Gastrocnemius medialis (tissue), 4 donors: ENCODE data around the gene PACS2. TPM values are rescaled to one million over a fixed set of nuclear protein-coding genes. Genes with fewer than 3 reads are reported as not detected.

Source experiments
- ATAC-seq, 2 donors: fragments of 150-250 bp; one replicate each; pipeline ENCODE4 v1.9.1; 2016
- DNase-seq, 2 donors: peaks; one replicate each; pipeline ENCODE4 v3.0.0-alpha.2; 2019
- H3K27ac ChIP-seq, 4 donors: fragments of 200-600 bp; sonication (generic); 1 replicate in 1 of 4; 2 replicates in 3 of 4; pipeline ENCODE4 v1.5.1; 2016 to 2018; ENCODE audit warnings: mild to moderate bottlenecking in 2 of 4, moderate library complexity in 1 of 4
- H3K27me3 ChIP-seq, 3 donors: fragments of 200-600 bp; sonication (generic) in 2 of 3; 1 replicate in 1 of 3; 2 replicates in 2 of 3; pipeline versions ENCODE4 v1.5.1 to v1.6.0; 2016 to 2019; ENCODE audit warnings: mild to moderate bottlenecking in 1 of 3, moderate library complexity in 1 of 3
- H3K36me3 ChIP-seq, 2 donors: fragments of 200-600 bp; sonication (generic) in 1 of 2; one replicate each; pipeline ENCODE4 v1.5.1; 2017 to 2018
- H3K4me1 ChIP-seq, 2 donors: fragments of 200-600 bp; sonication (generic) in 1 of 2; one replicate each; pipeline ENCODE4 v1.5.1; 2016 to 2017; ENCODE audit warnings: mild to moderate bottlenecking in 2 of 2
- H3K4me3 ChIP-seq, 4 donors: fragments of 200-600 bp; sonication (generic) in 3 of 4; 1 replicate in 1 of 4; 2 replicates in 3 of 4; pipeline ENCODE4 v1.5.1; 2016 to 2019; ENCODE audit warnings: mild to moderate bottlenecking in 2 of 4
- H3K9me3 ChIP-seq, 3 donors: fragments of 200-600 bp; sonication (generic) in 2 of 3; 1 replicate in 1 of 3; 2 replicates in 2 of 3; pipeline ENCODE4 v1.5.1; 2016 to 2019
- CTCF ChIP-seq, 5 experiments: fragments of 450-650 bp in 3 of 5; fragments of 200-600 bp in 2 of 5; sonication (generic) in 2 of 5; IDR thresholded peaks in 4 of 5; conservative IDR thresholded peaks in 1 of 5; 1 replicate in 4 of 5; 2 replicates in 1 of 5; pipeline ENCODE4 v1.5.1; 2016 to 2019; ENCODE audit warnings: antibody characterized with exemption in 5 of 5, mild to moderate bottlenecking in 3 of 5, moderate library complexity in 3 of 5
- POLR2A ChIP-seq, 2 donors: fragments of 450-650 bp; IDR thresholded peaks; one replicate each; pipeline ENCODE4 v1.6.1; 2017; ENCODE audit warnings: antibody characterized with exemption in 2 of 2, mild to moderate bottlenecking in 2 of 2, moderate library complexity in 2 of 2
- in situ Hi-C, 4 donors: fragments of 200-750 bp; cut with MboI; loops; one replicate each; pipeline versions ENCODE4 v1.15.0 to v1.8.0; 2017; ENCODE audit warnings: low sequenced_read_pairs in 4 of 4
- intact Hi-C: fragments of 100-400 bp; cut with DNase I; formaldehyde crosslinking; loops from one replicate; pipeline ENCODE4 v1.15.1; 2023; ENCODE audit warnings: low total_unique reads
- total RNA-seq, 4 donors: library from RNA; depleted of rRNA; stranded (reverse); fragments of >200 nt; gene quantifications; one replicate each; pipeline versions ENCODE4 v1.1.0 to v1.2.3, GENCODE V29; 2016

Gene PACS2
- 100 to 1,000 TPM in 1 of 4 donors, 10 to 100 TPM in 3; 81.0 to 115 (median 93.1) TPM for total RNA-seq

DNA sequence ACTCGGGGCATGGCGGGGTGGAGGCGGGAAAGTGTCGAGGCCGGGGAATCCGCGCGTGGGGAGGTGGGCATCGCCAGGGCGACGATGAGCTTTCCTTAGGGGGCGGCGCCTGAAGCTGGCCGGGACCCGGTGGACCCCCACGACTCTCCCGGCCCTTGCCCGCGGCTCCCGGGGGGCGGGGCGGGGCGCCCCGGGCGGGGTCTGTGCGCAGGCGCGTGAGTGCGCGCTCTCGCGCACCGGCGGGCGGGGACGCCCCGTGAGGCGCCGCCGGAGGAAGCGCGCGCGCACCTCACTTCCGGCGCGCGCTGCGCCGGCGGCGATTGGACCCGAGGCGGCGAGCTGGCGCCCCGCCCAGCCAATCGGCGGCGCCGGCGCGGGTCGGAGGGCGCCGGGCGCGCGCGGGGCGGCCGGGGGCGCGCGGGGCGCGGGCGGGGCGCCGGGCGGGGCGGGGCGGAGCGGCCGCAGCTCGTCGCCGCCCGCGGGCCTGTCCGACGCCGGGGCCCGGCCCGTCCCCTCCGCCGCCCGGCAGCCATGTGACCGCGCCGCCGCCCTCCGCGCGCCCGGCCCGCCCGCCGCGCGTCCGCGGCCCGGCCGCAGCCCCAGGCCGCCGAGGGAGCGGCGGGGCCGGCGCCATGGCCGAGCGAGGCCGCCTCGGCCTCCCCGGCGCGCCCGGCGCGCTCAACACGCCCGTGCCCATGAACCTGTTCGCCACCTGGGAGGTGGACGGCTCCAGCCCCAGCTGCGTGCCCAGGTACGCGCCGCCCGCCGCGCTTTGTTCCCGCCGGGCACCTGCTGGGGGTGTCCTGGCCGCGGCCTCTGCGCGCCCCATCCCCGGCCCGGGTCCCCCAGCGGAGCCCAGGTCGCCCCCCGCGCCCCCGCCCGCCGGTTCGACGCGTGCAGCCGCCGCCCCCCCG, at the start of gene PACS2:
TSS of gene PACS2 (plus strand) at position 462 of the 914 bp plus-strand sequence. CDS start at position 633, 171 bp downstream.
- DNase-seq = peak; percentile 46 to 65
- in situ Hi-C loops = no loop called here
- Histone ChIP-seq H3K27ac (peak within 1 kb of the TSS; percentile 83 to 97 (median 90)), H3K36me3 (no peaks in the 10 kb centered on the region), H3K9me3 (no peaks in the 10 kb centered on the region), H3K4me1 (peaks cover 34 to 35% of the 10 kb centered on the region in 2 donors), H3K4me3 (peak within 1 kb of the TSS; percentile 68 to 81 (median 75)), H3K27me3 (no peaks in the 10 kb centered on the region)
- ATAC-seq = peak; percentile 80
- TF ChIP-seq CTCF (IDR thresholded peaks at IDR 0.05 in 4 of 5, conservative IDR thresholded peaks at IDR 0.05 in 1 of 5) = no peak
- peak; percentile 46 to 57 for TF ChIP-seq POLR2A (IDR thresholded peaks at IDR 0.05)
- intact Hi-C loops = loop anchor here (1.0 kb wide), 1 partner anchor 13 kb away; the partner anchor contains the start of gene BRF1

DNA sequence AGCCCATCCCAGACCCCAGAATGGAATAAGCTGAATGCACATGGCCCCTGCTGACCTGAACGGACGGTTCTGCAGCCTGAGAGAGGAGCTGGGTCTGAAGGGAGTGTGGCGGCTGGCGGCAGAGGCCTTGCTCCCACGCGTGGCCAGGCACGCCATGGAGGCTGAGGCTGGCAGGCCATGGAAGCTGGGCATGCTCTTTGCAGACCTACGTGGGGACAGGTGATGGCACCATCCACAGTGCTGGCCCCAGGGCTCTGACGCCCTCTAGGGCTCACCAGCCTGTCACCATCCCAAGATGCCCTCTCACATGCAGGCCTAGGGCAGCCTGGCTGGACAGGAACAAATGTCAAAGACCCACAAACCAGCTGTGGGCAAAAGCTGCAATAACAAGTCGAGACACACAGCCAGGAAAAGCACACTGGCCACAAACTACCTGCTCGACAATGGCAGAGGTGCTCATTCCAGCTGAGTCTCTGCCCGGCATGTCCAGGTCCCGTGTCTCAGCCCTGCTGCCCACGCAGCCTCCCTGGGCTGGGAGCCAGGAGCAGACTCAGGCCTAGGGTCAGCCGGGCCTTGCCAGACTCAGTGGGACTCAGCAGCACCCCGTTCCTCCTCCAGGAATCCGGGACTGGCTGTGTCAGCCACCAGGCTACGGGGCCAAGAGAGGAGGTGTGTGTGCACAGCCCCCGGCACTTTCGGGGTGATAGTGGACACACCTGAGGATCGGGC, 46.6 kb upstream of the PACS2 start:
- ATAC-seq (peak; percentile 50 to 53), DNase-seq (peak in 1 of 2 donors; percentile 40)
- Histone ChIP-seq H3K27ac (peak overlapping the region in 1 of 4 donors; percentile 31), H3K4me1 (peaks cover 3 to 4% of the 10 kb centered on the region in 2 donors), H3K36me3 (no peaks in the 10 kb centered on the region), H3K4me3 (no peak overlapping the region), H3K27me3 (no peaks in the 10 kb centered on the region), H3K9me3 (no peaks in the 10 kb centered on the region)
- intact Hi-C loops (no loop called here), in situ Hi-C loops (no loop called here)
- peak in 2 of 5 experiments; percentile 10 to 37 for TF ChIP-seq CTCF (IDR thresholded peaks at IDR 0.05 in 4 of 5, conservative IDR thresholded peaks at IDR 0.05 in 1 of 5)
- no peak for TF ChIP-seq POLR2A (IDR thresholded peaks at IDR 0.05)

GRCh38 chr14:105268736-105269354, 45.7 kb upstream of the PACS2 start:
- Histone ChIP-seq H3K9me3 (no peaks in the 10 kb centered on the region), H3K27me3 (no peaks in the 10 kb centered on the region), H3K27ac (peak overlapping the region in 1 of 4 donors; percentile 31), H3K36me3 (no peaks in the 10 kb centered on the region), H3K4me1 (peaks cover 3 to 4% of the 10 kb centered on the region in 2 donors), H3K4me3 (no peak overlapping the region)
- no peak for TF ChIP-seq CTCF (IDR thresholded peaks at IDR 0.05 in 4 of 5, conservative IDR thresholded peaks at IDR 0.05 in 1 of 5)
- TF ChIP-seq POLR2A (IDR thresholded peaks at IDR 0.05) = no peak
- intact Hi-C loops (no loop called here), in situ Hi-C loops (no loop called here)
- DNase-seq = no peak
- no peak for ATAC-seq

- Histone ChIP-seq H3K27ac (no peak overlapping the region), H3K27me3 (no peaks in the 10 kb centered on the region), H3K36me3 (no peaks in the 10 kb centered on the region), H3K9me3 (no peaks in the 10 kb centered on the region), H3K4me3 (no peak overlapping the region), H3K4me1 (peaks cover 3 to 4% of the 10 kb centered on the region in 2 donors)
- no peak for ATAC-seq
- no peak for DNase-seq
- no peak for TF ChIP-seq POLR2A (IDR thresholded peaks at IDR 0.05)
- no peak for TF ChIP-seq CTCF (IDR thresholded peaks at IDR 0.05 in 4 of 5, conservative IDR thresholded peaks at IDR 0.05 in 1 of 5)
- intact Hi-C loops = no loop called here
- in situ Hi-C loops = no loop called here
Measured at GRCh38 chr14:105269405-105269804, 45.1 kb upstream of the PACS2 start.
